ENCODE data around the gene ST6GALNAC3. TPM values are rescaled to one million over a fixed set of nuclear protein-coding genes. Genes with fewer than 3 reads are reported as not detected.

Gene ST6GALNAC3
- total RNA-seq, 2 donors from 2014 or later = 4.6 to 13.3 TPM

DNA sequence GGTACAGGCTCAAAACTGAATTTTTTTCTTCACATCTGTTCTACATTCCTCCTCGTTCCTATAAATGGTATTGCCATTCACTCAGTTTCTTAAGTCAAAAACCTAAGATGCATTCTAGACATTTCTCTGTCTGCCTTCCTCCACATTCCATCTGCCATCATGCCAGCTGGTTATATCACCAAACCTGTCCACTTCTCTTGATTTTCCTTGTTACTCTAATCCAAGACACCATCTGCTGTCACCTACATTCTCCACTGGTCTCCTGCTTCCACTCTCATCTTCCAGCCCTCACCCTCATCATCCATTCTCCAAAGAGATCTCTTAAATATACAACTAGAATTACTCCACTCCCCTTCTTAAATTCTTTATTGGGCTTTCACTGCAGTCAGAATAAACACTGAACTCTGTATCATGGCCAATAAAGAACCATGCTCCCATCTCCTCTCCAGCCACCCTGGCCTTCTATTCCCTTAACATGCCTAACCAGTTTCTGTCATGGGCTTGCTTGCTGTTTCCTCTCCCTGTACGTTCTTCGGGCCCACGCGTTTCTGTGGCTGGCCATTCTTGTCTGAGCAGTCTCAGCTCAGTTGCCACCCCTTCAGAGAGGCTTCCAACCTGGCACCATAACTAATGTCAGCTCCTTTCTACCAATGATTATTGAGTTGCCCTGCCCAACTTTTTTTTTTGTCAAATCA lies 278.3 kb downstream of the ST6GALNAC3 start:
- intact Hi-C loops (cut with DNase I) = no loop called here
- DNase-seq = no peak
- ATAC-seq = no peak

- DNase-seq (no peak), ATAC-seq (no peak)
- intact Hi-C loops (cut with DNase I) = no loop called here
Measured at GRCh38 chr1:76354236-76354635, 279.7 kb downstream of the ST6GALNAC3 start.

- no peak for DNase-seq
- no peak for ATAC-seq
- intact Hi-C loops (cut with DNase I) = no loop called here
Measured at GRCh38 chr1:76366726-76367125, 292.2 kb downstream of the ST6GALNAC3 start.

GRCh38 chr1:76371941-76372340 lies 297.4 kb downstream of the ST6GALNAC3 start:
- no peak for DNase-seq
- intact Hi-C loops (cut with DNase I) = no loop called here
- no peak for ATAC-seq

- DNase-seq = no peak
Measured at GRCh38 chr1:76374086-76374485, 299.5 kb downstream of the ST6GALNAC3 start.

DNA sequence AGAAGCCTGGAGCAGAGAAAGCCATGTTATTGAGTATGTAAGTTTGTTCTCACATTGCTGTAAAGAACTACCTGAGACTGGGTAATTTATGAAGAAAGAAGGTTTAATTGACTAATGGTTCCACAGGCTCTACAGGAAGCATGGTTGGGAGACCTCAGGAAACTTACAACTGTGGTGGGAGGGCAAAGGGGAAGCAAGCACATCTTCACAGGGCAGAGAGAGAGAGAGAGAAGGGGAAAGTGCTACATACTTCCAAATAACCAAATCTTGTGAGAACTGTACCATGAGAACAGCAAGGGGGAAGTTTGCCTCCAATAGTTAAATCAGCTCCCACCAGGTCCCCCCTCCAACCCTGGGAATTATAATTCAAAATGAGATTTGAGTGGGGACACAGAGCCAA lies 302.7 kb downstream of the ST6GALNAC3 start:
- intact Hi-C loops (cut with DNase I) = no loop called here
- ATAC-seq = no peak
- no peak for DNase-seq

More at GRCh38 chr1:76374086-76374485, 299.5 kb downstream of the ST6GALNAC3 start:
- no peak for ATAC-seq
- intact Hi-C loops (cut with DNase I) = no loop called here

DNA sequence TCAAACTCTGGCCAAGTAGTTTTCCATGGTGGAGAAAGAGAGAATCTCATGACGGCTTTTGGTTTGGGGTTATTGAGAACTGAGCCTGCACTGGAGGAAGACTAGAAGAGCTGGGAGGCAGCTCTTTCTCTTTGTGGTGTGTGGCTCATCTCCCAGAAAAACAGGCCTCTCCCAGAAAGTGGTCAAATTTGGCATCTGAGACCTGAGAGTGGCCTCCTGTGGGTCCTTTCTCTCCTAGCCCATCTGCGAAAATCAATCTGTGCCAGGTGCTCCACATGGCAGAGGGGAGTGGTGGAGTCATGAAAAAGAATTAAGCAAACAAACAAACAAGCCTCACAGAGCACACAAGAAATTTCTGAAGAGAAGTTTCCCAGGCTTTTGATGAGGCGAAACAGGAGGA lies 305.0 kb downstream of the ST6GALNAC3 start:
- ATAC-seq = no peak
- intact Hi-C loops (cut with DNase I) = no loop called here
- no peak for DNase-seq

DNA sequence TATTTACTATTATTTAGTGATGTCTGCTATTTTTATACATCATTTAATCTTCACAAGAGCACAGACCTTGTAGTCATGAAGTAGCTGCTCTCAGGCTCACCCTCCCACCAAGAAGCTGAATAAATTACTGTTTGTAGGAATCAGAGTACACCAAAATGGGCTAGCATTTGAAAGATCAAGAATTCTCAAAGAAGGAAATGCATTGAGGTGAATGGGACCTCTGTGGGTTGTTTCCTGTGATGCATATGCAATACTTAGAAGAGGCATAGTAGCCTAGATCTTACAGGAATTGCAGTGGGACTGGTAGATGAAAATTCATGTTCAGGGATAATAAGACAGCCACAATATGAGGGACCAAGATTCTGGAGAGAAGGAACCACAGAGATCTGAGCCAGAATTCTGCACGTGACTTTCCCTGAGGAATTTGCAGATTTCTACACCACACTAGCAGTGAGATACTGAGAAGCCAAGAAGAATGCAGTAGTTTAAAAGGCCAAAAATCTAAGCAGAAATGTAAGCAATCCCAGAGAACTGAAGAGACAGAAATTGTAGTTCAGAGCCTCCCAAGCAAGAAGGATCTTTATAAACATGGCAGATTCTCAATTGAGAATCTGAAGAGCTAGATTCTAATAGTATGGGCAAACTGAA lies 307.0 kb downstream of the ST6GALNAC3 start:
- ATAC-seq (peak in 1 of 2 donors; percentile 76), DNase-seq (no peak)
- intact Hi-C loops (cut with DNase I) = no loop called here

- DNase-seq (no peak), ATAC-seq (no peak)
- intact Hi-C loops (cut with DNase I) = no loop called here
Measured at GRCh38 chr1:76388261-76388660, 313.7 kb downstream of the ST6GALNAC3 start.

- ATAC-seq = peak in 1 of 2 donors; percentile 42
- DNase-seq = peak; percentile 25
- intact Hi-C loops (cut with DNase I) = no loop called here
Measured at GRCh38 chr1:76390456-76390855, 315.9 kb downstream of the ST6GALNAC3 start.

DNA sequence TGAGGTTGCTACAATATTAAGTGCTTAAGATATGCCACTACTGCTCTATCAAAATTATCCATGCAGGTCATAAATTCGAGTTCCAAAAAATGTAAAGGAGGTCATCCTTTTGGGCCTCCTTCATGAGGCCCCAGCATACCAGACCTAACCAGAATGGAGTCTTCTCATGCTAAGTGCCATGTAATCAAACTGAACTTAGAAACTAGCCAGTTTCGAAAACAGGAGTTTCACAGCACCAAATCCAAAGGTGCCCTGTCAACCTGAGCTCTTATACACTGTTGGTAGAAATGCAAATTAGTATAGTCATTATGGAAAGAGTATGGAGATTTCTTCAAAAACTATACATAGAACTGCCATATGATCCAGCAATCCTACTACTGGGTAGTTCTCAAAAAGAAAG lies 320.5 kb downstream of the ST6GALNAC3 start:
- ATAC-seq (no peak), DNase-seq (no peak)
- intact Hi-C loops (cut with DNase I) = no loop called here

DNA sequence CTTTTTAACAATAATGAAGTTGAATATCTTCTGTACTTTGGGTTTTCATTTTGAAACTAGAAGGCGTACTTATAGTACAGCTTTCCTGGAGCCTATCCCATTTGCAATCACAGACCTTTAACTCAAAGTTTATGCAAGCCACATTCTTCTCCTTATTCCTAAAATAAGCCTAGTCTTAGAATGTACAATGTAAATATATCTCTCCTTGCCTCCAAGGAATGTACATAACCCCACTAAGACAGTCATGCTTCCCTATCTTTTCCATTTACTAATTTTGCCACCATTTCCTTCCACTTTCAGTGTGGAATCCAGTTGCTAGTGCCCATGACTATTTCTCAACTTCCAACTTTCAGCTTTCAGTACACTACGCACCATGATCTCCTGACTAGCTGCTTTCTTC lies 327.6 kb downstream of the ST6GALNAC3 start:
- ATAC-seq (no peak), DNase-seq (no peak)
- intact Hi-C loops (cut with DNase I) = no loop called here

DNA sequence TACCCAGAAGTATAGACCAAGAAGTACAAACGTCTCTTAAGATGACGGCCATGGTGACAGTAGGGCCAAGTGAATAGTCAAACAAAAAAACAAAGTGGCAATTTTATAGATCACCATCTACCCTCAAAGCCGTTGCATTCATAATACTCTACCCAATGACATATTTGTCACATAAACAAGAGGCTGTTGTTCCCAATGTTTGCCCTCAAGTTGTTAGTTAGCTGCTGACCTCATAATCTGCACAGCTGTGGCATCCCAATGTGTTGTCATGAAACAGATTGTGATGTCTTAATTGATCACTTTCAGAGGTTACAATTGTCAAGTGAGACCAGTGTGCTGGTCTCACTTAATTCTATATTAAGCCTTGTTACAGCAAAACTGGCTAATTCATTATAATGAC lies 333.8 kb downstream of the ST6GALNAC3 start:
- DNase-seq (no peak), ATAC-seq (no peak)
- intact Hi-C loops (cut with DNase I) = no loop called here

DNA sequence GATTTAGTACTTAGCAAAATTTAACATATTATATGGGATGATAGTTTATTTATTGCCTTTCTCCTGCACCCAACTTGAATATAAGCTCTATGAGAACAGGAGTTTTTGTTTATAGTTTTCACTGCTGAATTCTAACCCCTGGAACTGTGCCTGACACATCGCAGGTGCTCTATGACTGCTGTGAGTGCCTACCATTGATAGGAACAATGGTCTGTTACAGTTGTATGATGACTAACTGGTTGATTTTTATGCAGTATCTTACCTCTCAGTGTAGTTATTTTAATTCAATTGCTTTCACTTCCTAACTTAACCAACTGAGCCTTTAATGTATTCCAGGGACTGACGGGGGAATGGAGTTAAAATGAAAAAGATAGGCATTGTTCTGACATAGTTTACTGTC lies 336.0 kb downstream of the ST6GALNAC3 start:
- DNase-seq (no peak), ATAC-seq (no peak)

GRCh38 chr1:76418531-76418930 lies 344.0 kb downstream of the ST6GALNAC3 start:
- intact Hi-C loops (cut with DNase I) = no loop called here
- ATAC-seq (no peak), DNase-seq (no peak)

More for the DNA sequence above, 336.0 kb downstream of the ST6GALNAC3 start:
- intact Hi-C loops (cut with DNase I) = no loop called here

- intact Hi-C loops (cut with DNase I) = no loop called here
- DNase-seq (no peak), ATAC-seq (no peak)
Measured at GRCh38 chr1:76419603-76420002, 345.1 kb downstream of the ST6GALNAC3 start.

DNA sequence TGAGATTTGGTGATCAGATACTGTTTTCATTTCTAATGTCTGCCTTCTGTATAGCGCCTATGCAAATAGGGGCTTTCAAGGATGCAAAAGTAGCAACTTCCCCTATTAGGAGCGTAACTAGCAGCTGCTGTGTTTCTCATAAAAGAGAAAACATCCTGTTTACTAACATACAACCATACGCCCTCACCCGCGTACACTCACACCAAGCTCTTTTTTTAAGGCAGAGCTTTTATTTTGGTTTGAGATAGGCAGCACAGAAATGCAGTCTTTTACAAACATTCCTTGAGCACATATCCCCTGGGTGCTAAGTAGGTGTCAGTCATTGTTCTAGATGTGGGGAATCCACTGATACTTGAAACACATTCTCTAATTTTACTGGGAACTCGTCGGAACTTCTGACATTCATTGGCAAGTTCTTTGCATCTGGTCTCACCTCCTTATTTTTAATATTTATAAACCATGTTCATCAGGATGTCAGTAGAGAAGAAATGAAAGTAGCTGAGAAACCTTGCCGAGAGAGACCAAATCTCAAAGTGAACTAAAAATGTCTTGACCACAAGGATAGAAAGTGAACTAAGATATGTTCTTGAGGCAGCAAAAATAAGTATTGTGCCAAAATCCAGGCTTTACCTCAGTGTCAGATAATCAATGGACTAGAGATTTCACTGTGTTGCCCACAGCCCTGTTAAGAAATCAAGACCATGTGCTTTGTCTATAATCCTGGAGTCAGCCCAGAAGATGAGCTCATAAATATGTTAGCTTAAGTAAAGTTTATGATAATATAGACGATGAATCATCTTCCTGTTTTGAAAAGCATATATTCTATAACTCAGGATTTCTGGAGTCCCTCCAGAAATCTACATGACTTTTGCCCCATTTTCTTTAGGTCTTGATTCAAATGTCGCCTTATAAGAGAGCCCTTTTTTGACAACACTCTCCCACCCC lies 350.9 kb downstream of the ST6GALNAC3 start:
- intact Hi-C loops (cut with DNase I) = no loop called here
- no peak for ATAC-seq
- DNase-seq = no peak

GRCh38 chr1:76426606-76427005 lies 352.1 kb downstream of the ST6GALNAC3 start:
- ATAC-seq (no peak), DNase-seq (no peak)
- intact Hi-C loops (cut with DNase I) = no loop called here

GRCh38 chr1:76428028-76428427 lies 353.5 kb downstream of the ST6GALNAC3 start:
- intact Hi-C loops (cut with DNase I) = no loop called here
- no peak for DNase-seq
- no peak for ATAC-seq

- DNase-seq = no peak
- intact Hi-C loops (cut with DNase I) = no loop called here
- ATAC-seq = peak in 1 of 2 donors; percentile 47
Measured at GRCh38 chr1:76430531-76430930, 356.0 kb downstream of the ST6GALNAC3 start.

Data from left cardiac atrium (tissue), 4 donors.